ENCODE data around the gene NSMF.
A peak's percentile ranks its signal among the peaks of the same experiment; 100 is the strongest.
"Not testable (repeated sequence)": the region's sequence is repeated elsewhere in the genome, so short reads cannot be mapped to it uniquely, and the experiment has no call there.

NSMF gene

GRCh38 chr9:137457406-137458193, 1.5 kb downstream of the NSMF start:
- no peak for DNase-seq (ENCODE audit: low read depth in 2 of 2)

GRCh38 chr9:137456864-137457405, 2.2 kb downstream of the NSMF start:
- no peak for DNase-seq (ENCODE audit: low read depth in 2 of 2)

GRCh38 chr9:137456061-137456863, 2.9 kb downstream of the NSMF start:
- DNase-seq (ENCODE audit: low read depth in 2 of 2) = no peak

DNA sequence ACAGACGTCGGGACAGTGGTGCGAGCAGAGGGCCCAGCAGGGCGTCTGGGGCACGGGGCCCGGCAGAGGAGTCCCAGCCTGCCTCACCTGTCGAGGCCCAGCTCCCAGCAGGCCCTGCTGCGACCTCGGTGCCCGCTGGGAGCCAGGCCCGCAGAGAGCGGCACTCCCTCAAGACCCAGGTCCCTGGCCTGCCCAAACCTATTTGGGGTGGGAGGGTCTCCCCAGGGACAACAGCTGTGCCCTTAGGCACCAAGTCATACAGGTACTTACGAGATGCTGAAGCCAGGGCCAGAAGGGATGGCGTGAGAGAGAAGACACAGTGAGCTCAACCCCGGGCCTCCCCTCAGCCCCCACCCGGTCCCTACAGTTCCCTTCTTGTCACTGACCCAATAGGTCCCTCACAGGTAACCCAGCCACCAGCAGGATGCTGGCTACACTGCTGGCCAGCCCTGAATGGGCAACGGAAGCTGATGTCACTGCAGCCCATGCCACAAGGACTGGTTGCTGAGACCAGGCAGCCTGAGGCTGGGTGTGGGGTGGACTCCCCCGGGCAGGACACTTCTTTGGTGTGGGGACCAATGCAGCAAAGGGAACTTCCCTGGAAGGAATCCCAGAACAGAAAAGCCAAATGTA, 3.7 kb downstream of the NSMF start:
- no peak for DNase-seq (ENCODE audit: low read depth in 2 of 2)

DNA sequence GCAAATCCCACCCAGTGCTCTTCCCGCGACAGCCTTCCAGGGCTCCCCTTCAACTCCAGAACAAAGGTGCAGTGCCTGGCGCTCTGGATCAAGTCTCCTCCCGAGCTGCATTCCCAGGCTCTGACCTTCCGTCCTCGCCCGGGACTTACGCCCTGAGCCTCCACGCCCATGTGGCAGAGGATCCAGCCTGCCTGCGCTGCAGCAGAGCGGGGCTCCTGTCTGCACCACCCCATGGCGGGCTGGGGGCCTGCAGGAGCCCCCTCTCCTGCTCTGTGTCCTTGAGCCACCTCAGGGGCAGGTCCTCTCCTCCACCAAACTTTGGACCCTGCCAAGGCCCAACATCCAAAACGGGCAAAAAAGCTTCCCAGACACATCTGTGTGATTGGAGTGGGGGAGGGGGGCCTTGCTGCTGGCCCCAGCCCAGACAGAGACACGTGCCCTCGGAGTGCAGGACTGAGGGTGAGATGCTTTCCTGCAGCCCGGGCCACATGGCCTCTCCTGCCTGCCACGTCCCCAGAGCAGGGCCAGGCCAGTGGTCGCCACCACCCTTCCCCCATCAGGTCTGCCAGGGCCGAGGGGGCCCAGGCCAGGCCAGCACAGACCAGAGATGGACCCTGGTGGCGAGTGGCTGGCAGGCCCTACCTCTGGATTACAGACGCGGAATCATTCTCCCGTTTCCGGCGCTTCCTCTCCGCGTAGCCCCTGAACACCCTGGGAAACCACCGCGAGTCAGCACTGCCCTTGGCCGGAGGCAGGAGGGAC, 4.4 kb downstream of the NSMF start:
- no peak for DNase-seq (ENCODE audit: low read depth in 2 of 2)

DNA sequence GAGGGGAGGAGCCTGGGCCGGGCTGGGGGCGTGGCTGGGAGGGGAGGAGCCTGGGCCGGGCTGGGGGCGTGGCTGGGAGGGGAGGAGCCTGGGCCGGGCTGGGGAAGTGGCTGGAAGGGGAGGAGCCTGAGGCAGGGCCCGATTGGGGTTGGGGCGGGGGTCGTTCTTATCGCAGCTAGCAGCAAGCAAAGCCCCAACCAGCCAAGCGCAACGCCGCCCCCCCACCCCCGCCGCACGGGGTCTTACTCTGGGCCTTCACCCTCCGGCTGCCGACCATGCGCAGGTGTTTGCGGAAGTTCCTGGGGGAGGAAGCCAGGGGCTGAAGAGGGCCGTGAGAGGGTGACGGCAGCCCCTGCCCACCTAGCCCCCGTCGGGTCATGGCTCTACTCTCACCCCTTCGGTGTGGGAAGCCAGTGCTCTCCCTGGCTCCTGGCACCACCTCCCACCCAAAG, 5.0 kb downstream of the NSMF start:
- no peak for DNase-seq (ENCODE audit: low read depth in 2 of 2)

DNA sequence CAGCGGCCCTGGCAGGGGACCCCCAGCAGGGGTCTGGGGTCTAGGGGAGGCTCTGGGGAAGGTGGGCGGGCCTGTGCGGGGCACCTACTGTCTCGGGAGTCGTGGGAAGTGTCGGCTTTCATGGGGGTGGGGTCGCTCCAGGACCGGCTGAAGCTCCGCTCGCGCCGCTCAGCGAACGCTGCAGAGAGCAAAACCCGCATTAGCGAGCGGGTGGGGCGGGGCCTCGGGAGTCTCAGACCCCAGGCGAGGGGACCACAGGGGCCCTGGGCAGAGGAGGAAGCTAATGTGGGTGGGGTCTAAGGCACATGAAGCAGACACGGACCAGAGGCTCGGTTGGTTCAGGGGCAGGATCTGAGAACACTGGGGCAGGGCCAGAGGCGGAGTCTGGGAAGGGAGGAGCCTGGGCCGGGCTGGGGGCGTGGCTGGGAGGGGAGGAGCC, 5.5 kb downstream of the NSMF start:
- DNase-seq (ENCODE audit: low read depth in 2 of 2) = peak; percentile 63 to 68

- no peak for DNase-seq (ENCODE audit: low read depth in 2 of 2)
Observed at GRCh38 chr9:137452761-137453642, 6.1 kb downstream of the NSMF start.

- DNase-seq (ENCODE audit: low read depth in 2 of 2) = no peak
Observed at GRCh38 chr9:137452006-137452760, 7.0 kb downstream of the NSMF start.

DNA sequence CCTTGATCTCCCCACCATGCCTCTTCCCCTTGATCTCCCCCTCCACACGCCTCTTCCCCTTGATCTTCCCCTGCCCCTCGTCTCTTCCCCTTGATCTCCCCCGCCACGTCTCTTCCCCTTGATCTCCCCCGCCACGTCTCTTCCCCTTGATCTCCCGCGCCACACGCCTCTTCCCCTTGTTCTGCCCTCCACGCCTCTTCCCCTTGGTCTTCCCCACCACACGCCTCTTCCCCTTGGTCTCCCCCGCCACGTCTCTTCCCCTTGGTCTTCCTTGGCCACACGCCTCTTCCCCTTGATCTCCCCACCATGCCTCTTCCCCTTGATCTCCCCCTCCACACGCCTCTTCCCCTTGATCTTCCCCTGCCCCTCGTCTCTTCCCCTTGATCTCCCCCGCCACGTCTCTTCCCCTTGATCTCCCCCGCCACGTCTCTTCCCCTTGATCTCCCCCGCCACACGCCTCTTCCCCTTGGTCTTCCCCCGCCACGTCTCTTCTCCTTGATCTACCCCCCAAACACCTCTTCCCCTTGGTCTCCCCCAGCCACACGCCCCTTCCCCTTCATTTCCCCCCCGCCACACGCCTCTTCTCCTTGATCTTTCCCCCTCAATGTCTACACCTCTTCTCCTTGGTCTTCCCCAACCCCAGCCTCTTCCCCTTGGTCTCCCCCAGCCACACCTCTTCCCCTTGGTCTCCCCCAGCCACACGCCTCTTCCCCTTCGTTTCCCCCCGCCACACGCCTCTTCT, 7.7 kb downstream of the NSMF start:
- DNase-seq (ENCODE audit: low read depth in 2 of 2) = not testable (repeated sequence)

- DNase-seq (ENCODE audit: low read depth in 2 of 2) = not testable (repeated sequence)
Observed at GRCh38 chr9:137450539-137451222, 8.5 kb downstream of the NSMF start.

- DNase-seq (ENCODE audit: low read depth in 2 of 2) = no peak
Observed at GRCh38 chr9:137449931-137450538, 9.1 kb downstream of the NSMF start.

GRCh38 chr9:137449081-137449844, 9.9 kb downstream of the NSMF start:
- DNase-seq (ENCODE audit: low read depth in 2 of 2) = no peak

DNA sequence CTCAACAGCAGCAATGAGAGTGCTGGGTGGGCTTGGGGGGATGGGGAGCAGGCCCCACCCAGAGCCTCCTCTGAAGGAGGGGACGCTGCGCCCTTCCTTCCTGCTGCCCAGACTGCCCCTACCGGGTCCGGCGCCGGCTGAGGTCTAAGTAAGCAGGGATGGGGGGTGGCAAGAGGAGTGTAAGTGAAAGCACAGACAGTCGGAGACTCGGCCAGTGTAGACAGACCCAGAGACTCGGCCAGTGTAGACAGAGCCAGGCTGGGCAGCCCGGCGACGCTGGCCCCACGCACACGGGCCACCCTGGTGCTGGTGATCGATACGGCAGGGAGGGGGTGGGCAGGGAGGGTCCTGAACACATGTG, 10.6 kb downstream of the NSMF start:
- no peak for DNase-seq (ENCODE audit: low read depth in 2 of 2)

DNA sequence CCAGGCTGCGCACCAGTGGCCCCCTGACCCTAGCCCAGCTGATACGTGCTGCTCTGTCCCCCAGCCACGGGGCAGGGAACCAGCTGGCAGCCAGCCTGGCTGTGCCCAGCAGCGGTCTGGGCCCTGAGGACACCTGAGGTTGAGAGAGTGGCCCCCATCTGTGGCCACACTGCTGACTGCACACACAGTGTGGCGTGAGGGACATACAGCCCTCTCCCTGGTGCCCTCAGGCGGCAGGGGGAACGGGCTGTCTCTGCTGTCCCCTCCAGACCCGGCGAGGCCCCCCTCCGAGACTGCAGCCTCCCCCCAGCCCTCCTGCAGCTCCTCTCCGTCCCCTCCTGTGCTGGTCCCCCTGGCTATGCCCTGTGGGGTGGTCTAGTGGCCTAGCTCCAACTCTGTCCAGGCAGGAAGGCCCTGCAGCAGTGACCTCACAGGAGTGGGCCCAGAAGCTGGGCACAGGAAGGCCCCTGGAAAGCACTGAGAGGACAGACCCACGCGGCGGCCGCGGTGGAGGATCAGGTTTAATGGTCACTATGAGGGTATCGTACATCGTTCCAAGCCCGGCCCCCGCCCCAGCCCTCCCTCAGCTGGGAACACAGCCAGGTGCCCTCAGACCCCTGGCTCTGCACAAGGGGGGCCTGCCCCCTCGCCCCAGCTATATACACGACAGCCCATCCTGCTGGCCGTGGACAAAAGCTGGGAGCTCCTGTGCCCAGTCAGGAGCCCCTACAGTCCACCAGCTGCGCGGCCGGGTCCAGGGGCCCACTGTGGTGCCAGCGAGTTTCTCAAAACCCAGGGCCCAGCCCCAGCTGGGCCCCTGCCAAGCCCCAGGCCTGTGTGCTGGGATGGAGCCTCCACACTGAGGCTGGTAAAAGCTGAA, 11.2 kb downstream of the NSMF start:
- no peak for DNase-seq (ENCODE audit: low read depth in 2 of 2)

- peak; percentile 19 to 26 for DNase-seq (ENCODE audit: low read depth in 2 of 2)
Observed at GRCh38 chr9:137446851-137447471, 12.2 kb downstream of the NSMF start.
